Astrocyte of the cerebellum (primary cell): ENCODE measurements around the gene ARHGAP26.

Experiments
- DNase-seq: peaks from one replicate; pipeline ENCODE4 v3.0.0-alpha.2; 2011; ENCODE audit warnings: low read depth
- H3K4me3 ChIP-seq: 2 replicates; pipeline ENCODE4 v1.5.1; 2011; ENCODE audit warnings: mild to moderate bottlenecking, low read depth, low read length, moderate library complexity
- in situ Hi-C: cut with HindIII; loops from 2 replicates; pipeline ENCODE4 v1.10.0; 2017; ENCODE audit warnings: low sequenced_read_pairs
- TF ChIP-seq, protein P1 (sequence below): IDR thresholded peaks from 2 replicates; pipeline ENCODE4 v1.5.1; 2012; ENCODE audit warnings: low read length, low read depth, moderate library complexity, mild to moderate bottlenecking; ENCODE audit errors: missing control alignments

ARHGAP26 gene

DNA sequence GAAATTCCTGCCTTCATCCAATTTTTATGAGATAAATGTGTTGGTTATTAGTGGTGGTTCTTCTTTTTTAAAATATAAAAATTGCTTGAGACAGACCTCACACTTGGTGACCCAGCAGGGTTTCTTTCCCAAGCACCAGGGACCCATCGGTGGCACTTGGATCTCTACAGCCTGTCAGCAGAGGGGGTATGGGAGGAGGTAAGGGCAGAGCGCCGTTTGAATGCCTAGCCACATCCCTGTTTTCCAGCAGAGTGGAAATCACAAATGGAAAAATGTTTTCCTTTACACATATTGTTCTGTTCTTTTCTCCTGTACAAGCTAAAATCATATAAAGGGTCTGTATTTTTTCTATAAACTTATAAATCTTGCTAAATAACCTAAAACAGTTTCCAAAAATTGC lies 385.3 kb downstream of the ARHGAP26 start:
- in situ Hi-C loops, result no loop called here
- no peak overlapping the region for H3K4me3 ChIP-seq

DNA sequence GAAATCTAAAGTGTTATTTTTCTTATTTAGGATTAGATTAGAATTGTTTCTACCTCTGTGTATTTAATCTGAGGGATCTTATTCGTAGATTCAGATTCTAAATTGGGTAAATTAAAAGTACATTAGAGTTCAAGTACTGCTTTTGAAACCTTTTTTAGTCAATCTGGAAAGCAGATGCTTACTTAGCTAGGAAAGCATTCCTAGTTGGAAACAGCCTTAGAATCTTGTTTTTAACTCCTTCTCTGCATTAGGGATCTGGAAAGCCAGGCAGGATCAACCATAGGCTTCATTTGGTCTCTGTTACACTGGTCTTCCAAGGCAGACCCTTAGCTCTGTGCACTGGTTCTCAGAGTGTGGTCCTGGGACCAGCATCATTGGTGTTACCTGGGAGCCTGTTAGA lies 385.9 kb downstream of the ARHGAP26 start:
- in situ Hi-C loops, result no loop called here
- DNase-seq, result no peak
- TF ChIP-seq, protein P1, sequence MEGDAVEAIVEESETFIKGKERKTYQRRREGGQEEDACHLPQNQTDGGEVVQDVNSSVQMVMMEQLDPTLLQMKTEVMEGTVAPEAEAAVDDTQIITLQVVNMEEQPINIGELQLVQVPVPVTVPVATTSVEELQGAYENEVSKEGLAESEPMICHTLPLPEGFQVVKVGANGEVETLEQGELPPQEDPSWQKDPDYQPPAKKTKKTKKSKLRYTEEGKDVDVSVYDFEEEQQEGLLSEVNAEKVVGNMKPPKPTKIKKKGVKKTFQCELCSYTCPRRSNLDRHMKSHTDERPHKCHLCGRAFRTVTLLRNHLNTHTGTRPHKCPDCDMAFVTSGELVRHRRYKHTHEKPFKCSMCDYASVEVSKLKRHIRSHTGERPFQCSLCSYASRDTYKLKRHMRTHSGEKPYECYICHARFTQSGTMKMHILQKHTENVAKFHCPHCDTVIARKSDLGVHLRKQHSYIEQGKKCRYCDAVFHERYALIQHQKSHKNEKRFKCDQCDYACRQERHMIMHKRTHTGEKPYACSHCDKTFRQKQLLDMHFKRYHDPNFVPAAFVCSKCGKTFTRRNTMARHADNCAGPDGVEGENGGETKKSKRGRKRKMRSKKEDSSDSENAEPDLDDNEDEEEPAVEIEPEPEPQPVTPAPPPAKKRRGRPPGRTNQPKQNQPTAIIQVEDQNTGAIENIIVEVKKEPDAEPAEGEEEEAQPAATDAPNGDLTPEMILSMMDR, result no peak
- no peak overlapping the region for H3K4me3 ChIP-seq

More for the DNA sequence above, 385.3 kb downstream of the ARHGAP26 start:
- TF ChIP-seq, protein P1, result no peak
- DNase-seq, result no peak

- TF ChIP-seq, protein P1, result no peak
Measured at GRCh38 chr5:143156572-143156971, 386.4 kb downstream of the ARHGAP26 start.

DNA sequence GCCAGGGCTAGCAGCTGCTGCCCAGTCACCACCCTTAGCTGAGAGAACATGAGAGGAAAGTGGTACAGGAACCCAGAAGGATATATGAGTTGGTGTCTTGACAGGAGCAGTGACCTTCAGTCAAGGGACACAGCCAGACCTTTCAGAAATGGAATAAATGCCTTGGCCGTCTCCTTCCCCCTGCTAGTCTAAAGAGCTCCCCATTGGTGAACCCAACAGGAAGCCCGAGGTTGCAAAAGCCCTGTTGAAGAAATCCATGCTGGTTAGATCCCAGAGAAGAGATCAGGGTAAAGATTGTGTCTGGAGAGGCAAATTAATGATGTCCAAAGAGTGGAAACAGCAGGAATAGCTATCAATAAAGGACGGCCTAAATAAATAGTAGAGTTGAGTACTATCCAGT lies 388.9 kb downstream of the ARHGAP26 start:
- no peak for DNase-seq
- H3K4me3 ChIP-seq, result no peak overlapping the region
- in situ Hi-C loops, result no loop called here
- TF ChIP-seq, protein P1, result no peak

More at GRCh38 chr5:143156572-143156971, 386.4 kb downstream of the ARHGAP26 start:
- no peak for DNase-seq
- in situ Hi-C loops, result no loop called here
- no peak overlapping the region for H3K4me3 ChIP-seq

DNA sequence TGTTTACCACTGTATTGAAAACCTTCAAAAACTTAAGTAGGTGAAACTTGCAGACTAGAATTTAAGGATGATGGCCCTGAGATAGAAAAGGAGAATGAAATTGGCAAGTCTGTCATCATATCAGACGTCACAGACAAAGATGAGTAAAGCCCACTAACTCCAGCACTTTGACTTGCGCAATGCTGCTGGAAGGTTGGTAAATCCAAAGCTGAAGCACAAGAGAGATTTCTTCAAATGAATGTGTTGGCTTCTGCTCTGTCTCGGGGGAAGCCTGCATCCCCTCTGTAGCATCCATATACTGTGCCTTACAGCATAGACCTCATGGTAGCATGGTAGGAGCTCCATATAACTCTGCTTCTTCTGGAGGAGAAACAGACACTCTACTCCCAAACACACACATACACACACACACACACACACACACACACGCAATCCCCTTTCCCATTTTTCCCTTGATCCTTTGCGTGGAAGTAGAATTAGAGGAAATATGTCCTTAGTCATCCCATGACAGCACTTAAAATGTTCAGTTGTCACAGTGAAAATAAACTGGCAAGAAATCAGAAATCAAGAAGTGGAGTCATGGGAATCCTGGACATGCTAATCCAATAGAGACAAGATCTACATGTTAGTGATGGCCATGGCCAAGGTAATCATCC lies 391.8 kb downstream of the ARHGAP26 start:
- in situ Hi-C loops, result no loop called here
- H3K4me3 ChIP-seq, result no peak overlapping the region
- TF ChIP-seq, protein P1, result no peak
- DNase-seq, result no peak

DNA sequence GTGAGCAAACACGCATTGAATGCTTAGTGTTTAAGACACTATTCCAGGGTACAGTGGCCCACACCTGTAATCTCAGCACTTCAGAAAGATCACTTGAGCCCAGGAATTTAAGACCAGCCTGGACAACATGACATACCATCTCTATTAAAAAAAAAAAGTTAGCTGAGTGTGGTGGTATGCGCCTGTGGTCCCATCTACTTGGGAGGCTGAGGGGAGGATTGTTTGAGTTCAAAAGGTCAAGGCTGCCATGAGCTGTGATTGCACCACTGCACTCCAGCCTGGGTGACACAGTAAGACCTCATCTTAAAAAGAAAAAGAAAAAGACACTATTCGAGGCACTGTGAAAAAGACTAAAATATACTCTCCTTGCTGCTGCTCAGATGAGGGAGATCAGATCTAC lies 392.6 kb downstream of the ARHGAP26 start:
- TF ChIP-seq, protein P1, result no peak
- in situ Hi-C loops, result no loop called here
- DNase-seq, result no peak
- no peak overlapping the region for H3K4me3 ChIP-seq
